ENCODE measurements around the gene RNU1-1. TPM values are rescaled to one million over a fixed set of nuclear protein-coding genes. Genes with fewer than 3 reads are reported as not detected.
"Not testable (repeated sequence)": the region's sequence is repeated elsewhere in the genome, so short reads cannot be mapped to it uniquely, and the experiment has no call there.

RNU1-1 gene
- total RNA-seq, 1 experiment from 2014 or later = 255 TPM

DNA sequence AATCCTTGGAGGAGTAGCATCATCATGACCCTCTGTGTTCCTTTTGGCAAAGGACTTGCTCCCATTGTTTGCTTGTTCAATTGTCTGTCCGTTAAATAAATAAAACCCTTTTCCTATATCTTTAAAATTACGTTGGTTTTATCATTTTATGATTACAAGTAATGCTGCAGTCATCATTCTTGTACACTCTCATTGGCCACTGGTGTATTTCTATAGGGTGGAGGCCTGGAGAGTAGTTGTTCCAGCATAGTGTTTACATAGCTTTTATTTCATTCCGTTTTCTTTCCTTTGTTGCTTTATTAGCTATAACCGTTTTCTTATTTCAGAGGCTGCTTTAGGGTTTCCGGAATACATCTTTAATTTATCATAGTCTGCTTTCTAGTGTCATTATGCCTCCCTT, 7.6 kb upstream of the RNU1-1 start:
- DNase-seq (ENCODE audit: low spot score) = not testable (repeated sequence)

DNA sequence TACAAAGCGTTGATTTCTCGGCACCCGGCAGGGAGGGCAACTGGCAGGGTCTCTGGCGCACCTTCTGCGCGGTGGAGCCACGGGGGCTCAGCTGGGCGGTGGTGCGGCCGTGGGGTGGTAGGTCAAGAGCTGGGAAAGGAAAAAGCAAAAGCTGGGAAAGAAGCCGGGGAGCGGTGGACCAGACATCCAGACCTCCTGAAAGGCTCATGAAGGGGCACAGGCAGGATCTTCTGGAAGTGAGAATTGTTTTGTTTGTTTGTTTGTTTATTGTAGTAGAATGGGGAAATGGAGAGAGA, 7.2 kb upstream of the RNU1-1 start:
- DNase-seq (ENCODE audit: low spot score) = no peak

DNA sequence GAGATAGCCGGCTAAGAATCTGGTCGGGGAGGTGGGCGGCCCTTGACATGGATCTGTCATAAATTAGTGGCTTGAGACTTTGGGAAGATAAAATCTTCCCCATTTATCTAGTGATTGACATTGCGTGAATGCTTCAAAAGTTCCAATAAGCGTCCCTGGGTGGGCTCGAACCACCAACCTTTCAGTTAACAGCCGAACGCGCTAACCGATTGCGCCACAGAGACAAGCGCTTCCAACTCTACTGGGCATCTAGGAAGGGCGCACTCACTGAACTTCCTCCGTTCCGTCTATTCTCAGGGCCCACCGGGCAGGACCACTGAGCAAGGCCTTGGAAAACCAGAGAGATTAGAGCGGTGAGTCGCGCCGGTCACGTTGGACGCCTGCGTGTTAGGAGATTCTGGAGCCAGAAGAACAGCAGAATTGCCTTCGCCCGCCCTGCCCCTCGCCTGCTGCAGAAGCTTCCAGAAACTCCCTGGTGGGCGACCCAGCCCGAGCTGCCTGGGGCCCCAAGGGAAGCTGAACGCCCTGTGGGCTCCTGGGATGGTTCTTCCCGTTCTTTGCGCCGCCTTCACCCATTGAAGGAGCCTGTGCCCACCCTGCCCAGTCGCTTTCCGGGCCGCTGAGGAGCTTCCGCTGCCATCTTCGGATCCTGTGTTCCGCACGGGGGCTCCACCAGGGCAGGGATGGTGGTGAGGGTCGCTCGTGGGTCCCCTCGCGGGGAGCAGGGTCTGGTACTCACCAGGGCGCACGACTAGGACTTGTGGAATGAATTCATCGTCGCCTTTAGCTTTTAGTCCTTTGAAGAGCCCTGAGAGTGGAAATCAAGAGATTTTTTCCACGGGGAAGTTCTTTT, 6.6 kb upstream of the RNU1-1 start:
- DNase-seq (ENCODE audit: low spot score) = not testable (repeated sequence)

DNA sequence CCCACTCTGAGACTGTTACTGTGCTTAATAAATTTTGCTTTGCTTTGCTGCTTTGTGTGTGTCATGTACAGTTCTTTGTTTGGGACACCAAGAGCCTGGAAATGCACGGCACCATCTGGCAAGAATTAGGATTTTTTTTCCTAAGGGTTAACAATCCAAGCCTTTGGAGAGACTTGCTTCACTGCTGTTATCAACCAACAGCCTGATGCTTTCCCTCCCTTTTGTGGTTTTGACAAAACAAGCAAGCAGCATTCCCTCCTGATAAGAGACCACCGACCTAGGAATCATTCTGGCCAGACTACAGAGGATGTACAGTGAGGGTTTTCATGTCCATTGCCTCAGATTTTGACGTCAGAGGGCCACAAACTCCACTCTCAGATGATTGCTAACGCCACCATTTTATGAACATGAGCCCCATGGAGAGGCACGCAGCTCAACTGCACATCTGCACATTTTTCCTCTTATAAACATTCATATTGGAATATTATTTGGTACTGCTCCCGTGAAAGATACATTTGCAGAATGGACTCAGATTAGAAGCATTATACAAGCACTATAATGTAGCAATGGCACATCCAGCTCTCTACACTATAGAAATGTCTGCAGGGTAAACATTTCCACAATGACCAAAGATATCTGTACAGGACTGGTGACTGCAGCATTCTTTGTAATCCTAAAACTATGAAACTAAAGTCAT, 5.3 kb upstream of the RNU1-1 start:
- not testable (repeated sequence) for DNase-seq (ENCODE audit: low spot score)

DNA sequence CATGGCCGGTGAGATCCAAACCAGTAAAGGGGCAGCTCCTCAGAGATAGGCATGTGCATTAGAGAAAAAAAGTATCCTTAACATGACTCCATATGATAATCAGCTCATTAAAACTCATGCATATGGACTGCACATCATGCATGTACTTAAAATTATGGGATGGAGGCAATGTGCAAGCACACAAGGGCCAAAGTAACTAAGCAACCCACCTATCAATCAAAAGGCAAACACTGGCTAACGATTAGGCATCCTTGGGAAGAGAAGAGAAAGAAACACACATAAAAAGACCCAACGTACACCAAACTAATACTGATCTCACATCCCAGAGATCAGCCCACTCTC, 4.8 kb upstream of the RNU1-1 start:
- DNase-seq (ENCODE audit: low spot score) = not testable (repeated sequence)

DNA sequence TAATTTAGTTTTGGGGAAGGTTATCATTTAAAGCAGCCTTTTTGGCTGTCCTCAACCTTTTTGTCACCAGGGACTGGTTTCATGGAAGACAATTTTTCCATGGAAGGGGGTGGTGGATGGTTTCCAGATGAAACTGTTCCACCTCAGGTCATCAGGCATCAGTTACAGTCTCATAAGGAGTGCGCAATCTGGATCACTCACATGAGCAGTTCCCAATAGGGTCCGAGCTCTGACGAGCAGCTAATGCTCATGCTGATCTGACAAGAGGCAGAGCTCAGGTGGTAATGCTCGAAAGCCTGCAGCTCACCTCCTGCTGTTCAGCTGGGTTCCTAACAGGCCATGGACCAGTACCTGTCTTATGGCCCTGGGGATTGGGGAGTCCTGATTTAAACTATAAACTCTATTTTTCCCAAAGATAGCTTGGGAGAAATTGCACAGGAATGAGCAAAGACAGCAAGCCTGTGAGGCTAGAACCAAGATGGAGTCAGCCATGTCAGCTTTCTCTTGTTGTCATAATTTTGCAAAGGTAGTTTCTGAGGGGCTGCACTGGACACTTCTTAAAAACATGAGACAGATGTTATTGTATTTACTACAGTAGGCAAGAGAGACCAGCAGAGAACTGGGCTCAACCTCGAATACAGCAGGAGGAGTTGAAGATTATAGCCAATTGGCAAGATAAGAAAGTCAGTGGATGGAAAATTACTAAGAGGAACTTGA, 2.8 kb upstream of the RNU1-1 start:
- not testable (repeated sequence) for DNase-seq (ENCODE audit: low spot score)

DNA sequence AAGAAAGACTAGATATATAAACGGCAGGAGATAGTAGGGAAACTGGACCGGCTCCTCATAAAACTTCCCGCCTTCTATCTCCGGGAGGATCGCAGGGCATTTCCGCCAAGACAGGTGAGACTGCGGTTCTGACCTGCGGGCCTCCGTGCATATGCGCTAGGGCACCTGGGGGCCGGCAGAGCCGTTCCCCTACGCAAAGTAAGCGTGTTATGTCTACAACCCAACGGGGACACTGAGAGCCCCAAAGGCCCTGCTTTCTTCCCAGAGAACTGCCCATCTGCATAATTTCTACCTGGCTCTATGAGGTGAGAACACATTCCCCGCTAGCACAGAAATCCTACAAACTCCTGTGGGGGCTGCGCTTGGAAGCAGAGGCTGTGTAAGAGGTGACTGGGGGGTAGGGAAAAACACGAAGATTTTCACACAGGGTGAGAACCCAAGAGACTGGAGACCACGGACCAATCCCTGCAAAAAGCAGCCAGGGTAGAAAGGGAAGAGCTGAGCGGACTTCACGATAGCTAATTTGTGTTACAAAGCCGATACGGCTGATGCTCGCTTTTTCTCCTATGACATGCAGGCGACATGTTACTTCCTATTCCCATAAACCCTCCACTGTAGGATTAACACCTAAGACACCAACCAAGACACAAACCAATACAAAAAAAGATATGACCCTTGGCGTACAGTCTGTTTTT, 526 bp downstream of the RNU1-1 start:
- peak; percentile 79 for DNase-seq (ENCODE audit: low spot score)

DNA sequence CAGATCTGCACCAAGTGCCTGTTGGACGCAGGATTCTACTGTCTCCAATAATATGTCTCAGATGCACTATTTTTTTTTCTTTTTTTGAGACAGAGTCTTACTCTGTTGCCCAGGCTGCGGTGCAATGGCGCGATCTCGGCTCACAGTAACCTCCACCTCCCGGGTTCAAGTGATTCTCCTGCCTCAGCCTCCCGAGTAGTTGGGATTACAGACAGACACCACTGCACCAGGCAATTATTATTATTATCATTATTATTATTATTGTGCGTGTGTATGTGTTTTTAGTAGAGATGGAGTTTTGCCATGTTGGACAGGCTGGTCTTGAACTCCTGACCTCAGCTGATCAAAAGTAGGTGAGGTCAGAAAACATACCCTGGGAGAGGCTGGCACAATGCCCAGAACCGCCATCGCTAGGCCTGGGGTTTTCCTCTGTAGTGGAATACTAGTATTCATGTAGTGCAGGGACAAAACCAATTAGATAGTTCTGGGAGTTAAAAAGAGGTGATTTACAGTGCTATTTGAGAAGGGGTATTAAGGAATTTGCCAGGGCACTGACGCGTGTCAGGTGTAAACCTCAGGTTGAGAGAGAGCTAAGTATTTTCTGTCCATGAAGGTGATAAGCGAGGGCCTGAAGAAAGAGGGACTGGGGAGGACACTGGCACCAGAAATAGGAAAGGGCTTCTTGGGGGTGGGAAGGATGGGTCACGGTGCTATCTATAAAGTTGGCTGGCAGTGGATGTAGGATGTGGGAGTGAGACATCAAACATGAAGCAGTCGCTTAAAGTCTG, 1.3 kb downstream of the RNU1-1 start:
- not testable (repeated sequence) for DNase-seq (ENCODE audit: low spot score)

DNA sequence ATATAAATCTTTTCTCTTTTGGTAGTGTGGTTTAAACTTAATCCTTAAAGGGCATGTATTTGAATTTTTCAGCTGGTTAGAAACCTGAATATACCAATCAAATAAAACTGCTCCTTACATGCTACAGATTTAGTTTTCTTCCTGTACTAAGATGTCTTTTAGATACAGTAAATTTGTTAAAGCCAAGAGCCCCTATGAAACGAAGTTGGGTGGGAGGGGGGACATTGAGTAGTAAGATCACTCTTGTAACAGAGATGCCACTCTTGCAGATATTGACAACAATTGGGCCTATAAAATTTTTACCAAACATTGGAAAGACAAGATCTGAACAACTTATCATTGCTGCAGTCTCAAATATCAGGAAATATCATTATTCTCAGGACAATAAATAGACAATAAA, 2.2 kb downstream of the RNU1-1 start:
- DNase-seq (ENCODE audit: low spot score) = not testable (repeated sequence)

DNA sequence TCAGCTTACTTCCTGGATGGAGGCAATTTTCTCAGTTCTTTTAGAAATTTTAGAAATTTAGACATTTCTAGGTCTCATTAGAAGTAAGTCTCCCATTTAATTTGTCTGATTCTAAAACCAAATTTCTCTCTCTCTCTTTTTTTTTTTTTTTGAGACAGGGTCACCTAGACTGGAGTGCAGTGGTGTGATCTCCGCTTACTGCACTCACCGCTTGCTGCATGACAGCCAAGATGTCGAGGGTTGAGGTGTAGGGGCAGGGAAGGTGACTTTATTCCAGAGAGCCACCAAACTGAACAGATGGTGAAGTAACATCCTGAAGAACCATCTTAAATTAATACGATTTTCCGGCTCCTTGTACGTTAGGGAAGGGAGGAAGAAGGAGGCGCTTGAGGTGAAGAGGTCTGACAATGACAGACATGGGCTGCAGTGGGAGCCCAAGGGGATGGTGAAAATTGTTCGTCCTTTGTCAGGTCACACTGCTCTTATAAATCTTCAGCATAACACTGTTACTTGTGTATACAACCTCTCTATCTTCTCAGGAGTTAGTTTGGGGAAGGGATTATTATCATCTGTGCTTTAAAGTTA, 5.1 kb downstream of the RNU1-1 start:
- DNase-seq (ENCODE audit: low spot score) = not testable (repeated sequence)

DNA sequence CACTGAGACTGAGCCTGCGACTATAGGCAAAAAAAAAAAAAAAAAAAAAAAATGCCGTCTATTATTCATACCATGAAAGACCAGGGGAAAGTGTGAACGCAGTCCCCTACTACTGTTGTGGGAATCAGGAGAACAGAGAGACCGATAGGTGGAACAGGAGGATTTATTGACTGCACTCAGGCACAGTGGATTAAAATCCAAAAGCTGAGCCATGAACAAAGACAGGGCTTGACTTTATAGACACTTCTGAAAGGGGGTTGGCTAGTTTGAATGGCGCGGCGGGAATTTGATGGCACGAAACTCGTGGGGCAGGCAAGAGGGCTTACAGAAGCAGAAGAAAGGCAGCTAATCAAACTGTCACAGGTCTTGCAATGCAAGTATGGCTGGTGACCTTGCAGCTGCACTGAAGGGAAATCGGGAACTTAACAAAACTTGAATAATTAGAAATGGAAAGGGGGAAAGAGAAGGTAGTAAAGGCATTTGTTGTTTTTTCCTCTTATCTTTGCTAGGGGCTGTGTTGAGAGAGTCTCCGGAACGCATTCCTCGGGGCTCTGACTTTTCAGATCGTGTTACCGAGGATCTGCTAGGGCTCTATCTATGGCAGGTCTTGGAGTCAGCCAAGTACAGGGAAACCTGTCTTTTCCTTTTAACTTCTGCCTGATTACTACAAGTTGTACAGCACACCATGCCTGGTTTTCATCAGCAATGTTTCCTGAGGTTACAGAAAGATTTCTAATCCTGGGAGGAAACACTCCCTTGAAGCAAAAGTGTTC, 7.5 kb downstream of the RNU1-1 start:
- peak; percentile 6 for DNase-seq (ENCODE audit: low spot score)

DNA sequence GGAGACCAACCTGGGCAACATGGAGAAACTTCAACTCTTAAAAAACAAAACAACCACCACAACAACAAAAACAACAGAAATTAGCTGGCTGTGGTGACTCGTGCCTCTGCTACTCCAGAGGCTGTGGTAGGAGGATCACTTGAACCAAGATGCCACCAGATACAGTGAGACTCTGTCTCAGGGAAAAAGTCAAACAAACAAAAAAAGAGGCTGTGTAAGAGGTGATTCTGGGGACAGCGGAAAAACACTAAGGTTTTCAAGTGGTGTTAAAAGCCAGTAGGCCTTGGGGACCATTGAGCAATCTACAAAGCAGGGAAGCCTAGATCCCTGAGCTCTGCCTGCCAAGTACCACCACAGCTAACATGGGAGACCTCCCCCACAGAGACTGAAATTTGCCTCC, 8.2 kb downstream of the RNU1-1 start:
- DNase-seq (ENCODE audit: low spot score) = not testable (repeated sequence)

DNA sequence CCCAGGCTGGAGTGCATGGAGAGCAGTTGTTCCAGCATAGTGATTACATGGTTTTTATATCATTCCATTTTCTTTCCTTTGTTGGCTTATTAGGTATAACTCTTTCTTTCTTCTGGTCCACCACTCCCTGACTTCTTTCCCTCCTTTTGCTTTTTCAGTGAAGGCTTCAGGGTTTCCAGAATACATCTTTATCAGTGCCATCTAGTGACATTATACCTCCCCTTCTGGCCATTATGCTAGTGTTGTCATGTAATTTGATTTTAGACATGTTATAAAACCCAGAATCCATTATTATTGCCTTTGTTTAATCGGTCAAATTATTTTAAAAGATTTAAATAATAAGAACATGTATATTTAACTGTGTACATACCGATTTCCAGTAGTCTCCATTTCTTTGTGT, 10.6 kb downstream of the RNU1-1 start:
- DNase-seq (ENCODE audit: low spot score) = no peak

DNA sequence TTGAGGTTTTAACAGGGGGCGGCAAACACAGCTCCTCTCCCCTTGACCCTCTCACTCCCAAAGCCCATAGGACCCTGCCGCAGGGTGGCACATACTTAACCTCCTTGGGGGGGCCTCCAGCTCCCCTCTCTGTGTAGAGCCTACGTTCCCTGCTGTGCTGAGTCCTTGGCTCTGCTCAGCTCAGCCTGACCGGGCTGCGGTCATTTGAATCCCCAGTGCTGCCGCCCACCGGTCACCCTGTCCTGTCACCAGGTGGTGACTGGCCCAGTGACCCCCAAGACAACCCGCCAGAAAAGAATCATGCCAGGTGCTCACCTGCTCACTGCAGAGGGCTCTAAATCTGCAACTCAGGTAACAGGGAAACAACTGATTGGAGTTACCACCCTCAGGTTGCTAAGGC, 12.6 kb downstream of the RNU1-1 start:
- DNase-seq (ENCODE audit: low spot score) = not testable (repeated sequence)

DNA sequence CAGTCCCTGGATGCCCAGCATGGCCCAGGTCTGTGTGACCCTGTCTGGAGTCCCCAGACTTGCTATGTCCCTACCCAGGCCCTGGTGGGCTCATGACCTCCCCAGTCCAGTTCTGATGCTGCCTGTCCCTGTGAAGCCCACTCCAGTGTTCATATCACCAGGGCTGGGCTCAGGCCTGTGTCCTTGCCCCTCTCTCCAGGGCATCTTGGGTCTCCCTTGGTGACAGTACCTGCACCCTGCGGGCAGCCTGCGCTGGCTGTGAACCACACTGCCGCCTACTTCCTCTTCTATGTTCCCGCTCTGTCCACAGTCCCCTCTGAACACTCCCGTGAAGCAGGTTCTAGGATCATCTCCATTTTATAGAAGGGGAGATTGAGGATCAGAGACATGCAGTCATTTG, 13.1 kb downstream of the RNU1-1 start:
- DNase-seq (ENCODE audit: low spot score) = not testable (repeated sequence)

DNA sequence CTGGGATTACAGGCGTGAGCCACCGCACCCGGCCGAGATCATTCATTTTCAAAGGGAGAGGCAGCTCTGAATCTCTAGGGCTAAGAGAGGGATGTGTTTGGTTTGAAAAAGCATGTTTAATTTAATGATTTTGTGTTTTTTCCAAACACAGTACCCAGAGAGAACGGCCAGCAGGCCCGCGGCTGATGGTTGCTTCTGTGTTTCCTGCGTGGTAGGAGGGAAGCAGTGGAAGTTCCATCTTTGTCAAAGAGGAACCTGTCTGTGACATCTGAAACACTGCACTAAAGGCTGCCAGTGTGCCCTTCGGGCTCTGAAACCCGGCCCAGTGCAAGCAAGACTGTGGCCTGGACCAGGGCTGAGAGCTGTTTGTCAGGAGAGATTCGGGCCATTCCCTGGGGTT, 13.6 kb downstream of the RNU1-1 start:
- DNase-seq (ENCODE audit: low spot score) = not testable (repeated sequence)

DNA sequence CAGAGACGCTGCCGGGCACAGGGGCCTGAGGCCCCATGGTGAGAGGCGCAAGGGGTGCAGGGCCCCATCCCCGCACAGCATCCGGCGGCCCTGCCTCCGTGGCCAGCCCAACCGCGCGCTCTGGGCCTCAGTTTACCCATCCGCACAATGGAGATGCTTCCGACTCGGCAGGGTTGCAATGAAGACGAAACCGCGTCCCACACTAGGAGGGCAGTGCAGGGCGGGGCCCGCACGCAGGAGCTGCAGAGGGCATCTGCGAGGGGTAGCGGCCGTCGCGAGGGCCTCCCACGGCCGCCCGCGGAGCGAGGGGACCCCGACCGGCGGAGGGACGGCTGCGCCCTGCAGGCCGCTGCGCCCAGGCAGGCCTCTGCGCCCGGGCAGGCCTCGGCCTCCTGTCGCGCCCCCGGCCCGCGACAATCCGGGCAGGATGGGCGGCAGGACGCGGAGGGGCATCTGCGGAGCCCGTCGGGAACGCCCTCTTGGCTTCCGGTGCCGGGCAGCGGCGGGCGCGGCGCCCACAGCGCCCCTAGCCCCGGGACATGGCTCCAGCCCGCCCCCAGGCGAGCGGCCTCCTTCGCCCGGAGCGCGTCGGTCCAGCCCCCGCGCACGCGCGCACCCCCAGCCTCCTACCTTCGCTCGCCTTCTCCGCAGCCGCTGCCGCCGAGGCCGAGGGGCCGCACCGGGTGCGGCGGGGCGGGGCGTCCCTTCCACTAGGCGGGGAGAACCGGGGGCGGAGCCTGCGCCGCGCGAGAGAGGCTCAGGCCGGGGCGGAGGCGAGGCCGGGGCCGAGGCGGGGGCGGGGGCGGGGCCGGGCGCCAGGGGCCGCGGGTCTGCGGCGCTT, 15.3 kb downstream of the RNU1-1 start:
- DNase-seq (ENCODE audit: low spot score) = peak; percentile 41

DNA sequence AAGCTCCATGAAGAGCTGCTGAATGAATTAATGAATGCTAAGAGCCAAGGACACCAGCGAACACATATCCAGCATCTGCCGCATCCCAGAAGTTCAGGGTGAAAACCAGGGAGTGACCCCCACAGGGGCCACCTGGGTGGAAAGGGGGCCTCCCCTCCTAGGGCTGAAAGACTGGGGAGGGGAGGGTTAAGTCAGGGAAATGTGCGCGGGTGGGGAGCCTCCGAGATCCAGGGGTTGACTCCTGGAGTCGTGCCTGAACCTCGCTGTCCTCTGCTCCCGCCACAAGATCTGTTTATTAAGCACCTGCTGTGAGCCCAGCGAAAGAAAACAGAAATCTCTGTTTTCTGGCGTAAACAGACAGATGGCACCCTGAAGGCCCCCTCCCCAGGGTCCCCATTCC, 16.0 kb downstream of the RNU1-1 start:
- DNase-seq (ENCODE audit: low spot score) = not testable (repeated sequence)

DNA sequence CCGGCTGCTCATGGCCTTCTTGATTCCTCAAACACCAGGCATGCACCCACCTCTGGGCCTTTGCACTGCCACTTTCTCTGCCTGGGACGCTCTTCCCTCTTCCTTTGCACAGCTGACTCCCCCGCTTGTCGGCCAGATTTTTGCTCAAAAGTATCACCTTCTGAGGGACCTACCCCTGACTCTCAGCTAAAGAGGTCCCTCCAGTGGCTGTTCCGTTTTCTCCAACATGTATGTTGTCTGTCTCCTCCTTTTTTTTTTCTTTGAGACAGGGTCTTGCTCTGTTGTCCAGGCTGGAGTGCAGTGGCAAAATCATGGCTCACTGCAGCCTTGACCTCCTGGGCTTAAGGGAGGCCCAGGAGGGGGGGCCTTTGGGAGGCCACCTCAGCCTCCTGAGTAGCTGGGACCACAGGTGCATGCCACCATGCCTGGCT, 16.6 kb downstream of the RNU1-1 start:
- not testable (repeated sequence) for DNase-seq (ENCODE audit: low spot score)
